Tibial artery (tissue), 4 donors: Measurements from ENCODE around the gene FAM120C.

Source experiments
- DNase-seq, 2 donors: peaks; one replicate each; pipeline ENCODE4 v3.0.0-alpha.2; 2019
- H3K27ac ChIP-seq, 2 donors: fragments of 200-600 bp; sonication (generic) in 1 of 2; 1 replicate in 1 of 2; 2 replicates in 1 of 2; pipeline ENCODE4 v1.5.1; 2018 to 2019; ENCODE audit warnings: mild to moderate bottlenecking in 1 of 2
- H3K27me3 ChIP-seq, 2 donors: fragments of 200-600 bp; sonication (generic) in 1 of 2; one replicate each; pipeline versions ENCODE4 v1.5.1 to v1.6.0; 2016 to 2019
- H3K36me3 ChIP-seq, 3 donors: fragments of 200-600 bp; sonication (generic) in 2 of 3; one replicate each; pipeline ENCODE4 v1.5.1; 2016 to 2019; ENCODE audit warnings: mild to moderate bottlenecking in 2 of 3
- H3K4me1 ChIP-seq, 4 donors: fragments of 200-600 bp; sonication (generic) in 2 of 4; 1 replicate in 3 of 4; 2 replicates in 1 of 4; pipeline ENCODE4 v1.5.1; 2016 to 2019
- H3K4me3 ChIP-seq, 2 donors: fragments of 200-600 bp; sonication (generic) in 1 of 2; 1 replicate in 1 of 2; 2 replicates in 1 of 2; pipeline ENCODE4 v1.5.1; 2018 to 2019; ENCODE audit warnings: mild to moderate bottlenecking in 2 of 2
- H3K9me3 ChIP-seq, 3 donors: fragments of 200-600 bp; sonication (generic) in 1 of 3; one replicate each; pipeline ENCODE4 v1.5.1; 2016 to 2019
- intact Hi-C: fragments of 100-400 bp; cut with DNase I; formaldehyde crosslinking; loops from one replicate; pipeline ENCODE4 v1.15.0; 2023; ENCODE audit warnings: low total_unique reads
- TF ChIP-seq, protein P1 (sequence below), 2 experiments: fragments of 200-600 bp in 1 of 2; fragments of 450-650 bp in 1 of 2; IDR thresholded peaks; one replicate each; pipeline ENCODE4 v1.5.1; 2017 to 2019; ENCODE audit warnings: antibody characterized with exemption in 2 of 2, mild to moderate bottlenecking in 1 of 2, moderate library complexity in 1 of 2

FAM120C gene

DNA sequence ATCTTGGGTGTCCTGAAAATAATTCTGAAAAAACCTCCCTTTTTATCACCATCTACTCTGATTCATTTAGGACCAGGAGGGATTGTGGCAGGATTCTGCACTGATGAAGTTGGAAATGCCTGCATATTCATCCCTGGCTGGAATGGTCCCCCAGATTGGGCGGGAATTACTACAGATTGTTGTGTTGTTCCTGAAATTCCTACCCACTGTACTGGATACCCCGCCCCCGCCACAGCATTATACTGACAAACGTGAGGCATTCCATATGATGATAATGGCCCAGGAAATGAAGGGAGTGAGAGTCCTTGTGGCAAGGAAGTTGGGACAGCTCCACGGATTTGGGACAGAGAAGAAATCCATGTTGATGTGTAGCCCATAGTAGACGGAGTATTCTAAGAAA, 15.2 kb upstream of the FAM120C start:
- intact Hi-C loops: no loop called here
- no peaks in the 10 kb centered on the region for H3K4me1 ChIP-seq
- H3K4me3 ChIP-seq: no peak overlapping the region
- no peaks in the 10 kb centered on the region for H3K36me3 ChIP-seq
- TF ChIP-seq, protein P1, sequence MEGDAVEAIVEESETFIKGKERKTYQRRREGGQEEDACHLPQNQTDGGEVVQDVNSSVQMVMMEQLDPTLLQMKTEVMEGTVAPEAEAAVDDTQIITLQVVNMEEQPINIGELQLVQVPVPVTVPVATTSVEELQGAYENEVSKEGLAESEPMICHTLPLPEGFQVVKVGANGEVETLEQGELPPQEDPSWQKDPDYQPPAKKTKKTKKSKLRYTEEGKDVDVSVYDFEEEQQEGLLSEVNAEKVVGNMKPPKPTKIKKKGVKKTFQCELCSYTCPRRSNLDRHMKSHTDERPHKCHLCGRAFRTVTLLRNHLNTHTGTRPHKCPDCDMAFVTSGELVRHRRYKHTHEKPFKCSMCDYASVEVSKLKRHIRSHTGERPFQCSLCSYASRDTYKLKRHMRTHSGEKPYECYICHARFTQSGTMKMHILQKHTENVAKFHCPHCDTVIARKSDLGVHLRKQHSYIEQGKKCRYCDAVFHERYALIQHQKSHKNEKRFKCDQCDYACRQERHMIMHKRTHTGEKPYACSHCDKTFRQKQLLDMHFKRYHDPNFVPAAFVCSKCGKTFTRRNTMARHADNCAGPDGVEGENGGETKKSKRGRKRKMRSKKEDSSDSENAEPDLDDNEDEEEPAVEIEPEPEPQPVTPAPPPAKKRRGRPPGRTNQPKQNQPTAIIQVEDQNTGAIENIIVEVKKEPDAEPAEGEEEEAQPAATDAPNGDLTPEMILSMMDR (IDR thresholded peaks at IDR 0.05): no peak
- H3K27me3 ChIP-seq: no peaks in the 10 kb centered on the region
- H3K9me3 ChIP-seq: no peaks in the 10 kb centered on the region
- H3K27ac ChIP-seq: no peak overlapping the region
- DNase-seq: no peak

DNA sequence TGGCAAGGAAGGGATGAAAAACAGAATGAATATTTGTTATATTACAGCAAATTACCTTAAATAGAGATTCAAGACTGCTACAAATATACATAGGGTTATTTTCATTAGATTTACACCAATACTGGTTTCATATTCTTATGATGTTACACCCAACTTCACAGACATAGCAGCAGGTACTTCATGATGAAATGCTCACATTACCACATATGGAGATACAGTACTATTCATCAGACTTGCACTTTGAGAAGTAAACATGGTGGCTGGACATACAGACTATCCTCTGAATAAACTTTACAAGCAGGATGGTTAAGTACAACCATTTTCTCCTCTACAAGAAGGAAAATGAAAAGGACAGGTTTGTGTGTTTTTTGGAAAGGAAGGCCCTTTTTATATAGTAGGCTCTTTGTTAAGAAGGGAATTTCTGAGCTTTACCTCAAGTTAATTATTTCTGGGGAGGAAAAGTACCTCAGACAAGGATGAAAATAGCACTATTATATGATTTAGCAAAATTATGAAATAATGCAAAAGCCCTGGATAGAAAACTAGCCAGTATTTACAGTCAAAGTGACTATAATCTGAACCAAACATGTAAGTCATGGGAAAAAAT, 12.0 kb upstream of the FAM120C start:
- H3K27ac ChIP-seq: no peak overlapping the region

GRCh38 chrX:54193085-54193821, 10.2 kb upstream of the FAM120C start:
- Histone ChIP-seq H3K4me3 (no peak overlapping the region), H3K27ac (no peak overlapping the region), H3K4me1 (no peaks in the 10 kb centered on the region), H3K27me3 (no peaks in the 10 kb centered on the region), H3K9me3 (no peaks in the 10 kb centered on the region), H3K36me3 (no peaks in the 10 kb centered on the region)
- DNase-seq: no peak
- intact Hi-C loops: no loop called here
- TF ChIP-seq, protein P1 (IDR thresholded peaks at IDR 0.05): no peak

More for the DNA sequence above, 12.0 kb upstream of the FAM120C start:
- no peaks in the 10 kb centered on the region for H3K27me3 ChIP-seq
- H3K4me3 ChIP-seq: no peak overlapping the region
- no peaks in the 10 kb centered on the region for H3K4me1 ChIP-seq
- no peaks in the 10 kb centered on the region for H3K9me3 ChIP-seq
- TF ChIP-seq, protein P1 (IDR thresholded peaks at IDR 0.05): no peak
- no peaks in the 10 kb centered on the region for H3K36me3 ChIP-seq
- intact Hi-C loops: no loop called here
- DNase-seq: no peak

DNA sequence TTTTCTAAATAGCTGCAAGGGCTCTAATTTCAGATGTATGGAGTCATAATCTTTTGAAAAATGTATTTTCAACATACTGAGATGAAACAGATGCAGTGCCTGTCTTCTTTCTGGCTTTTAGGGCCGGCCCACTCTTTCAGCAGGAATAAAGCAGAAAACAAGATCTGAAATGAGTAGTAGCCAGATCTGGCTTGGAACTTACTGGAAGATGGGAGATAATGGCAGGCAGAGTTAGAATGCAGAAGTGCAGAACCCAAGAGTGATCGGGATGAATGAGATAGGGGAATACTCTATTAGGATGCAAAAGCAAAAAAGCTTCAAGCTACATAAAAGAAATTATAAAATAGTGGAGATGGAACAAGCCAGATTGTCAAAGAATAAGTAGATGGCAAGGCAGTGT, 1.4 kb upstream of the FAM120C start:
- no peak for DNase-seq
- intact Hi-C loops: loop anchor here (10.0 kb wide), 1 partner anchor 140 kb away; the partner anchor contains the start of gene PHF8
- Histone ChIP-seq H3K4me1 (peaks cover 0 to 26% (median 7%) of the 10 kb centered on the region in 4 donors), H3K27ac (no peak overlapping the region), H3K36me3 (no peaks in the 10 kb centered on the region), H3K27me3 (no peaks in the 10 kb centered on the region), H3K9me3 (no peaks in the 10 kb centered on the region), H3K4me3 (no peak overlapping the region)
- TF ChIP-seq, protein P1 (IDR thresholded peaks at IDR 0.05): no peak

- Histone ChIP-seq H3K27ac (peak overlapping the region; percentile 87 to 95), H3K36me3 (no peaks in the 10 kb centered on the region), H3K4me3 (peak overlapping the region; percentile 92), H3K9me3 (no peaks in the 10 kb centered on the region), H3K27me3 (no peaks in the 10 kb centered on the region), H3K4me1 (peaks cover 0 to 36% (median 7%) of the 10 kb centered on the region in 4 donors)
- intact Hi-C loops: loop anchor here (10.0 kb wide), 1 partner anchor 138 kb away; the partner anchor contains the start of gene PHF8
- DNase-seq: peak; percentile 62 to 77
- TF ChIP-seq, protein P1 (IDR thresholded peaks at IDR 0.05): no peak
Observed at GRCh38 chrX:54182194-54182863, 725 bp downstream of the FAM120C start.
